NB4 (cell line): ENCODE data around the gene BNIP1.

Experiments
- DNase-seq: peaks from one replicate; pipeline ENCODE4 v3.0.0; 2010; ENCODE audit warnings: low read depth
- H3K4me3 ChIP-seq: one replicate; pipeline ENCODE4 v1.5.1; 2011; ENCODE audit warnings: mild to moderate bottlenecking, low read depth, low read length, moderate library complexity
- MYC ChIP-seq: IDR thresholded peaks from 2 replicates; pipeline ENCODE4 v1.6.1; 2011; ENCODE audit warnings: low read depth, low read length
- POLR2A ChIP-seq: IDR thresholded peaks from 2 replicates; pipeline ENCODE4 v1.6.1; 2011; ENCODE audit warnings: mild to moderate bottlenecking; ENCODE audit not compliant: insufficient read length; ENCODE audit errors: extremely low read depth
- TF ChIP-seq, protein P1 (sequence below): IDR thresholded peaks from one replicate; pipeline ENCODE4 v1.5.1; 2012; ENCODE audit warnings: low read depth, low read length
- TF ChIP-seq, protein P2 (sequence below): IDR thresholded peaks from 2 replicates; pipeline ENCODE4 v1.6.1; 2011; ENCODE audit warnings: low read depth, low read length

BNIP1 gene

DNA sequence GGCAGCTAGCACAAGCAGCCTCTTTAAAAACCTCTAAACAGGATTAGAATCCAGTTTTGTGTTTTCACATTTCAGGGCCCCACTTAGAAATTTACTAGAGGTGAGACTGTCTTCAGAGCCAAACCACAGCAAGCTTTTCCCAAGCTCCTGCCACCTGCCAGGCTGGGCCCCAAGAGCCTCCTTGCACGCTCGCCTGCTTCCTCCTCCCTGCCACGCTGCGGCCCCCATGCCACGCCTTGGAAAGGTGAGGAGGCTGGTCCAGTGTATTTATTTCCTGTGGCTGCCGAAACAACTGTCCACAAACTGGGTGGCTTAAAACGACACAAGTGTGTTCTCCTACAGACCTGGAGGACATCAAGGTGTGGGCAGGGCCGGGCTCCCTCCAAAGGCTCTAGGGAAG is 47.2 kb downstream of the BNIP1 start:
- TF ChIP-seq, protein P1, sequence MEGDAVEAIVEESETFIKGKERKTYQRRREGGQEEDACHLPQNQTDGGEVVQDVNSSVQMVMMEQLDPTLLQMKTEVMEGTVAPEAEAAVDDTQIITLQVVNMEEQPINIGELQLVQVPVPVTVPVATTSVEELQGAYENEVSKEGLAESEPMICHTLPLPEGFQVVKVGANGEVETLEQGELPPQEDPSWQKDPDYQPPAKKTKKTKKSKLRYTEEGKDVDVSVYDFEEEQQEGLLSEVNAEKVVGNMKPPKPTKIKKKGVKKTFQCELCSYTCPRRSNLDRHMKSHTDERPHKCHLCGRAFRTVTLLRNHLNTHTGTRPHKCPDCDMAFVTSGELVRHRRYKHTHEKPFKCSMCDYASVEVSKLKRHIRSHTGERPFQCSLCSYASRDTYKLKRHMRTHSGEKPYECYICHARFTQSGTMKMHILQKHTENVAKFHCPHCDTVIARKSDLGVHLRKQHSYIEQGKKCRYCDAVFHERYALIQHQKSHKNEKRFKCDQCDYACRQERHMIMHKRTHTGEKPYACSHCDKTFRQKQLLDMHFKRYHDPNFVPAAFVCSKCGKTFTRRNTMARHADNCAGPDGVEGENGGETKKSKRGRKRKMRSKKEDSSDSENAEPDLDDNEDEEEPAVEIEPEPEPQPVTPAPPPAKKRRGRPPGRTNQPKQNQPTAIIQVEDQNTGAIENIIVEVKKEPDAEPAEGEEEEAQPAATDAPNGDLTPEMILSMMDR = no peak
- TF ChIP-seq MYC (no peak), POLR2A (no peak)
- TF ChIP-seq, protein P2, sequence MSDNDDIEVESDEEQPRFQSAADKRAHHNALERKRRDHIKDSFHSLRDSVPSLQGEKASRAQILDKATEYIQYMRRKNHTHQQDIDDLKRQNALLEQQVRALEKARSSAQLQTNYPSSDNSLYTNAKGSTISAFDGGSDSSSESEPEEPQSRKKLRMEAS = no peak
- no peak for DNase-seq
- no peak overlapping the region for H3K4me3 ChIP-seq

GRCh38 chr5:173192561-173192960 is 48.2 kb downstream of the BNIP1 start:
- DNase-seq = no peak
- TF ChIP-seq POLR2A (no peak), MYC (no peak)
- TF ChIP-seq, protein P1 = no peak
- TF ChIP-seq, protein P2 = no peak
- H3K4me3 ChIP-seq = no peak overlapping the region

- TF ChIP-seq, protein P2 = no peak
- TF ChIP-seq POLR2A (no peak), MYC (no peak)
- TF ChIP-seq, protein P1 = no peak
- H3K4me3 ChIP-seq = no peak overlapping the region
- DNase-seq = no peak
Measured at GRCh38 chr5:173196133-173196952, 52.0 kb downstream of the BNIP1 start.

DNA sequence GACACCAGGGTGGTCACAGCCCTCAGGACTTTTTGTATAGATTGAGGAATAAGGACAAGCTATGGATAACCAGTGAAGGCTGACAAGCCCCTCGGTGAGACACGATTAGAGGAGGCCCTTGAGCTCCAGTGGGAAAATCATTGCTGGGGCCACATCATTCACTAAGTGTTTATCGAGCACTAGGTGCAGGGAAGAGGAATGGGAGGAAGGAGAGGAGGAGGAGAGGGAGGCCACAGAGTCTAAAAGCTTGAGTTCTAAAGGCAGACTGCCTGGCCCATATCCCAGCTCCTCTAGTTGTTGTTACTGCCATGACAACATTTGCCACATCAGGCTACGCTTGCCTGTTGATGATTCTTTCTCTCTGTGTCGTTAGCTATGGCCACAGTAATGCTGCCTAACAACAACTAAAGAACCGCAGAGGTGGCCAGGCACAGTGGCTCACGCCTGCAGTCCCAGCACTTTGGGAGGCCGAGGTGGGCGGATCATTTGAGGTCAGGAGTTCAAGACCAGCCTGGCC is 53.1 kb downstream of the BNIP1 start:
- no peak for DNase-seq
- no peak for TF ChIP-seq POLR2A
- TF ChIP-seq, protein P1 = no peak
- no peak for TF ChIP-seq MYC
- TF ChIP-seq, protein P2 = no peak
- H3K4me3 ChIP-seq = no peak overlapping the region

- H3K4me3 ChIP-seq = no peak overlapping the region
- no peak for DNase-seq
- no peak for TF ChIP-seq POLR2A
- TF ChIP-seq, protein P1 = no peak
- TF ChIP-seq MYC = no peak
Measured at GRCh38 chr5:173198049-173198448, 53.7 kb downstream of the BNIP1 start.
